Heart right ventricle (tissue), 16 donors: Measurements from ENCODE around the gene HES1. TPM values are rescaled to one million over a fixed set of nuclear protein-coding genes. Genes with fewer than 3 reads are reported as not detected.
"Not testable (repeated sequence)": the region's sequence is repeated elsewhere in the genome, so short reads cannot be mapped to it uniquely, and the experiment has no call there.

Experiments used
- ATAC-seq, 8 donors: fragments of 200-7000 bp; cut with Tn5 transposase; one replicate each; pipeline ENCODE4 v1.9.1; 2020; ENCODE audit warnings: mild to moderate bottlenecking in 8 of 8, moderate library complexity in 8 of 8, moderate number of reproducible peaks in 1 of 8
- DNase-seq, 2 donors: peaks; one replicate each; pipeline ENCODE4 v3.0.0-alpha.2; 2020
- H3K27ac ChIP-seq, 10 donors: fragments of 200-600 bp; sonication (generic) in 2 of 10; one replicate each; pipeline versions ENCODE4 v1.5.0 to v1.8.0; 2020 to 2022; ENCODE audit warnings: mild to moderate bottlenecking in 3 of 10
- H3K27me3 ChIP-seq, 7 donors: fragments of 200-600 bp; one replicate each; pipeline ENCODE4 v1.8.0; 2021 to 2022; ENCODE audit warnings: mild to moderate bottlenecking in 2 of 7
- H3K36me3 ChIP-seq, 9 donors: fragments of 200-600 bp; sonication (generic) in 1 of 9; one replicate each; pipeline versions ENCODE4 v1.5.0 to v1.8.0; 2020 to 2022; ENCODE audit warnings: mild to moderate bottlenecking in 2 of 9
- H3K4me1 ChIP-seq, 9 donors: fragments of 200-600 bp; sonication (generic) in 1 of 9; one replicate each; pipeline versions ENCODE4 v1.5.0 to v1.8.0; 2020 to 2022; ENCODE audit warnings: mild to moderate bottlenecking in 4 of 9
- H3K4me3 ChIP-seq, 10 donors: fragments of 200-600 bp; sonication (generic) in 2 of 10; one replicate each; pipeline versions ENCODE4 v1.5.0 to v1.8.0; 2020 to 2022; ENCODE audit warnings: mild to moderate bottlenecking in 7 of 10, moderate library complexity in 2 of 10
- H3K9me3 ChIP-seq, 11 donors: fragments of 200-600 bp in 10 of 11; sonication (generic) in 2 of 11; one replicate each; pipeline versions ENCODE4 v1.5.0 to v1.8.0; 2013 to 2022; ENCODE audit warnings: mild to moderate bottlenecking in 2 of 11, control low read depth in 1 of 11, moderate library complexity in 1 of 11
- WGBS, 2 donors: extraction: QIAGEN DNeasy Blood & Tissue Kit; methylation state at CpG; one replicate each; pipeline ENCODE4 v1.1.7; 2013; ENCODE audit warnings: inconsistent platforms in 1 of 2; 5-methylcytosine and 5-hydroxymethylcytosine counted together
- intact Hi-C, 10 donors: fragments of 100-400 bp; cut with DNase I; formaldehyde crosslinking; loops; one replicate each; pipeline versions ENCODE4 v1.11.1 to v1.14.2; 2022
- polyA plus RNA-seq, 2 donors: library from polyadenylated mRNA; stranded (reverse); fragments of 200-250 nt; gene quantifications; one replicate each; pipeline ENCODE4 v1.2.3, GENCODE V29; 2013
- total RNA-seq, 10 donors: library from RNA; stranded (reverse); fragmentation: NEBNext Ultra II Directional in 3 of 10; extraction: Animal tissue kit (Norgen Biotek cat#: 25700) in 3 of 10; gene quantifications; one replicate each; pipeline versions ENCODE4 v1.2.1 to v1.2.4, GENCODE V29; 2021 to 2023
- TF ChIP-seq, protein P1 (sequence below), 9 donors: fragments of 200-600 bp; sonication (generic) in 2 of 9; IDR thresholded peaks; one replicate each; pipeline versions ENCODE4 v1.5.0 to v1.8.0; 2021 to 2022; ENCODE audit warnings: antibody characterized with exemption in 9 of 9, mild to moderate bottlenecking in 5 of 9, moderate library complexity in 1 of 9
- donor health status: Arrhythmogenic right ventricular cardiomyopathy.
- donor health status: ischemic (EF 13 %, LVEDD 7.1; RV severe dilation, severe dysfunction).
- donor health status: healthy with polysubstance abuse.
- donor health status: DM: no; HTN: yes; CAD: no.
- donor health status: DM: no; HTN: no; CAD: no.
- donor health status: ischemic (EF 25% LVEDD 6.9; RV normal size, moderate dysfunction).
- donor health status: ischemic (EF 25% LVEDD 5.7; RV mildly dilated, moderate dysfunction).
- donor health status: healthy.
- donor health status: DM: yes; HTN: yes; CAD: no.
- donor health status: Ischemic cardiomyopathy.
- donor health status: ischemic (EF 35%, LVEDD 5.7; RV mildly dilated, moderate dysfunction).
- donor health status: nonischemic (EF 11% LVEDD 7.7; RV severe dilation, severe dysfunction).
- donor health status: DM: yes; HTN: yes; CAD: no.
- donor health status: PGD.
- donor health status: ischemic (EF 29% LVEDD 5.4; RV normal size, mild dysfunction).
- donor health status: nonischemic (EF 23%, LVEDD 6.1; RV moderate dilation, normal function).

Gene HES1
- total and polyA plus RNA-seq, 12 donors, result 6.8 to 43.2 (median 22.0) TPM

DNA sequence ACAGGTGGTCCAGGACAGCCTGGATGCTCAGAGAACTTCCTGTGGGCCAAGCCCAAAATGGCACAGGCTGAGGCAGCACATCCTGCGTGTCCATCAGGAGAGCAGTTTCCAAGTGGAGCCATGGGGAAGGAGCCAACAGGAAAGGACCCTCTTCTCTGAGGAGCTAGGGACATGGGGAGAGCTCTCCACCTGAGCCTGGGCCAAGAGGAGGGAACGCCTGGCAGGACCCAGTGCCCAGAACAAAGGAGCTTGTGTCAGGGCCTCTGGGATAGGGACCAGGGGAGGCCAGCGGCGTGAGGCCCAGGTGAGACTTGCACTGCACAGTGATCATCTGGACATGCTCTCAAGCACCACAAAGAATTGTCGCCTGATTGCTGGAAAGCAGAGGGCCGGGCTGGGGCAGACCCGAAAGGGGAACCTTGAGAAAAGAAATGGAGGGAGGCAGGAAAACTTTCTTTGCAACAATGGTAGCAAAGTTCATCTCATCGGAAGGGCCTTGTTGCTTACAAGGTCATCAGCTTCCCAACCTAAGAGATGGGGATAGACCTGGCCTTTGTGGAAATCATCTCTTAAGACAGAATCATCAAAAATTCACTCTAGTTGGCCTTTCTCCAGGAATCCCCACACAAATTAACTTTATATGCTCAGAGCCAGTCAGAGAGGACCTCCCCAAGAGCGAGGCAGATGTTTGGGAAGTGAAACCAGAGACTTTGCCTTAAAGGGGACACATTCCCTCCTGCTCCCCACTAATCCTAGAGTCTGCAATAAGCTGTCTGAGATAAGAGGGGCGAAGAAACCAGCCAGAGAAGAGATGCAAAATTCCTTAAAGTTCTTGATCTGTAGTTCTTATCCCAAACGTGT, 47.7 kb upstream of the HES1 start:
- Histone ChIP-seq H3K27me3 (peaks cover 0 to 8% (median 0%) of the 10 kb centered on the region in 7 donors), H3K4me3 (no peak overlapping the region), H3K9me3 (no peaks in the 10 kb centered on the region), H3K36me3 (no peaks in the 10 kb centered on the region), H3K27ac (peak overlapping the region in 1 of 10 donors; percentile 75), H3K4me1 (peaks cover 2 to 25% (median 4%) of the 10 kb centered on the region in 9 donors)
- intact Hi-C loops, result no loop called here
- 95 to 96% methylated on average over 11 of the region's 11 CpGs for WGBS, 2 donors
- DNase-seq (no peak), ATAC-seq (no peak)
- TF ChIP-seq, protein P1, sequence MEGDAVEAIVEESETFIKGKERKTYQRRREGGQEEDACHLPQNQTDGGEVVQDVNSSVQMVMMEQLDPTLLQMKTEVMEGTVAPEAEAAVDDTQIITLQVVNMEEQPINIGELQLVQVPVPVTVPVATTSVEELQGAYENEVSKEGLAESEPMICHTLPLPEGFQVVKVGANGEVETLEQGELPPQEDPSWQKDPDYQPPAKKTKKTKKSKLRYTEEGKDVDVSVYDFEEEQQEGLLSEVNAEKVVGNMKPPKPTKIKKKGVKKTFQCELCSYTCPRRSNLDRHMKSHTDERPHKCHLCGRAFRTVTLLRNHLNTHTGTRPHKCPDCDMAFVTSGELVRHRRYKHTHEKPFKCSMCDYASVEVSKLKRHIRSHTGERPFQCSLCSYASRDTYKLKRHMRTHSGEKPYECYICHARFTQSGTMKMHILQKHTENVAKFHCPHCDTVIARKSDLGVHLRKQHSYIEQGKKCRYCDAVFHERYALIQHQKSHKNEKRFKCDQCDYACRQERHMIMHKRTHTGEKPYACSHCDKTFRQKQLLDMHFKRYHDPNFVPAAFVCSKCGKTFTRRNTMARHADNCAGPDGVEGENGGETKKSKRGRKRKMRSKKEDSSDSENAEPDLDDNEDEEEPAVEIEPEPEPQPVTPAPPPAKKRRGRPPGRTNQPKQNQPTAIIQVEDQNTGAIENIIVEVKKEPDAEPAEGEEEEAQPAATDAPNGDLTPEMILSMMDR (IDR thresholded peaks at IDR 0.05), result no peak

DNA sequence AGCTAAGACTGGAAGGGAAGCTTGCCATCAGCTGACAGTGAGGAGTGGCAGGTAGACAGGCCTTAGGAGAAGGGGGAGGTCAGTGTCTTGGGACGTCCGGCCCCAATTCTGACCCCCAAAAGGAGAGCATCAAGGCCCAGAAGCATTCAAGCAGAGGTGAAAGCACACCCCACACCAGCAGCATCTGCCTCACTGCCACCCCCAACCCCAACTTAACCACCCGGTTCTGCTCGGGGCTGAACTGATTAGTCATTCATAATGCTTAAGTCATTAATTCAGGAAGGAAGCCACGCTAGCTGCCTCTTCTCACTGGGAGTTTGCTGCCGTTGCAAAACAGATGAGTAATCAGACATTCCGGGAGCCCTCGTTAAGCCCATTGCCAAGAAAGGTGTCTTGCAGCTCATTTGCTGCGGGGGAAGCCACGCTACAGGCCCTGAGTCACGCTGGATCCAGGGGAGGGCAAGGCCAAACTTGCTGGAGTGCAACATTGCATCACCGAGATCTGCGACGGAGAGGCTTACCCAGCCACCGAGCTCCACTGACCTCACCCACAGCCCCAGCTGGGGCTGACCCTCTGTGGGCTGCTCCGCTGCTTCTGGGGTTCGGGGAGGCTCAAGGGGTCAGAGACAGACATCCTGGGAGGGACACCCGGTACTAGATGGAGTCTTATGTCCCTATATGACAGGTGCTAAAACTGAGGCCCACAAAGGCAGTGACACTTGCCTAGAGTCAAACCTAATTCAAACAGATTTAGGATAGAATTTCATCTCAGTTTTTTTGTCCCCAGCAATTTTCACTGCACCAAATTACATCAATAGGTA, 46.4 kb upstream of the HES1 start:
- 62 to 78% methylated on average over 18 of the region's 18 CpGs for WGBS, 2 donors
- TF ChIP-seq, protein P1 (IDR thresholded peaks at IDR 0.05), result no peak
- intact Hi-C loops, result no loop called here
- peak; percentile 38 to 47 for DNase-seq
- peak; percentile 43 to 90 (median 60) for ATAC-seq
- no peak overlapping the region for H3K4me3 ChIP-seq
- peaks cover 0 to 19% (median 0%) of the 10 kb centered on the region in 9 donors for H3K4me1 ChIP-seq
- H3K36me3 ChIP-seq, result no peaks in the 10 kb centered on the region
- H3K9me3 ChIP-seq, result no peaks in the 10 kb centered on the region
- peak overlapping the region in 1 of 10 donors; percentile 75 for H3K27ac ChIP-seq
- H3K27me3 ChIP-seq, result peaks cover 0 to 6% (median 0%) of the 10 kb centered on the region in 7 donors

DNA sequence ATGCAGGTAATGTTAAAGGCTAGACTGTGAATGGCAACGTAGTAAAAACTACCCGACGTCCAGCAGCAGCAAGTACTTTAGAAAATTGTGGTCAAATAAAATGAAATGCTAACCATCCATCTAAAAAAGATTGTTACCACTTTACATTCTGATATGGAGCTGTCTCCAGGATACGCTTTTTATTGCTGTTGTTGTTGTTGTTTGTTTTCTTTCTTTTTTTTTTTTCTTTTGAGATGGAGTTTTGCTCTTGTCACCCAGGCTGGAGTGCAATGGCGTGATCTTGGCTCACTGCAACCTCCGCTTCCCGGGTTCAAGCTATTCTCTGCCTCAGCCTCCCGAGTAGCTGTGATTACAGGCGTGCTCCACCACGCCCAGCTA, 45.8 kb upstream of the HES1 start:
- intact Hi-C loops, DNase-seq, ATAC-seq, H3K36me3 ChIP-seq, H3K9me3 ChIP-seq, H3K4me3 ChIP-seq, H3K27me3 ChIP-seq: not testable (repeated sequence)
- H3K4me1 ChIP-seq, result peaks cover 0 to 21% (median under 1%) of the 10 kb centered on the region in 9 donors
- peak overlapping the region in 1 of 10 donors; percentile 75 for H3K27ac ChIP-seq
- WGBS, 2 donors, result 98 to 99% methylated on average over 10 of the region's 10 CpGs

DNA sequence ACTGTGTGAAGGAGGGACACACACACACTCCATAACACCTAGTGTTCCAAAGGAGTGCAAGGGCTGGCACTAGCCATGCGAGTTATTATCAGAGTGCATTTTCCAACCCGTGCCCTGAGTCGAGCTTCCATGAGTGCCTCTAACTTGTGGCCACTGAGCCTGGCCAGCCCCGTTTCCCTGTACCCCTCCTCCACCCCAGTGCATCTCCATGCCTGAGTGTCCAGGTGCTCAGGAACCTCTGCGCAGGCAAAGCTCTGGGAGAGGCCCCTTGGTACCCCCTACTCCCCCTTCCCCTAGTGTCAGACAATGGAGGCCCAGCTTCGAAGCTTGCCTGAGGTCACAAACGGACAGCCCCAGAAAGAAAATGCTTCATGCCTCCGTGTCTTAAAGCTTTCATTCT, 45.2 kb upstream of the HES1 start:
- intact Hi-C loops, result no loop called here

More for the DNA sequence above, 45.2 kb upstream of the HES1 start:
- no peaks in the 10 kb centered on the region for H3K9me3 ChIP-seq
- H3K36me3 ChIP-seq, result no peaks in the 10 kb centered on the region
- H3K27ac ChIP-seq, result no peak overlapping the region
- TF ChIP-seq, protein P1 (IDR thresholded peaks at IDR 0.05), result no peak
- H3K4me3 ChIP-seq, result no peak overlapping the region
- peaks cover 0 to 27% (median 6%) of the 10 kb centered on the region in 9 donors for H3K4me1 ChIP-seq
- WGBS, 2 donors, result 97% methylated on average over 8 of the region's 8 CpGs
- ATAC-seq (no peak), DNase-seq (no peak)
- peaks cover 0 to 5% (median 0%) of the 10 kb centered on the region in 7 donors for H3K27me3 ChIP-seq
